ENCODE data around the gene MSX1. TPM values are rescaled to one million over a fixed set of nuclear protein-coding genes. Genes with fewer than 3 reads are reported as not detected.
A peak's percentile ranks its signal among the peaks of the same experiment; 100 is the strongest.

Gene MSX1
- 0.65 TPM in 1 of 2 replicates, not detected in the other for total RNA-seq (ENCODE audit: low replicate concordance)

GRCh38 chr4:4859325-4859798 is at the start of gene MSX1:
Gene MSX1, plus strand, starts transcription at chr4:4859665. Its CDS starts 235 bp downstream, at chr4:4859900.
- DNase-seq (ENCODE audit: low spot score): peak; percentile 96
- Histone ChIP-seq H3K27ac (no peak within 1 kb of the TSS), H3K4me2 (peak within 1 kb of the TSS; percentile 87), H3K79me2 (ENCODE audit: low read depth) (no peaks in the 10 kb centered on the region), H3K27me3 (peaks cover 99% of the 10 kb centered on the region), H3K4me3 (peak within 1 kb of the TSS; percentile 53), H3K36me3 (no peaks in the 10 kb centered on the region), H3F3A (ENCODE audit: low read depth) (peaks cover 58% of the 10 kb centered on the region), H3K9ac (no peak within 1 kb of the TSS), H4K20me1 (ENCODE audit: low read depth) (peaks cover 95% of the 10 kb centered on the region), H3K4me1 (peaks cover 62% of the 10 kb centered on the region), H3K9me3 (ENCODE audit: low read depth) (no peaks in the 10 kb centered on the region), H2AFZ (replicated peaks) (no peak within 1 kb of the TSS)
- peak within 1 kb of the TSS; percentile 99 for H3K4me3 Mint-ChIP-seq
- TF ChIP-seq, protein P1, sequence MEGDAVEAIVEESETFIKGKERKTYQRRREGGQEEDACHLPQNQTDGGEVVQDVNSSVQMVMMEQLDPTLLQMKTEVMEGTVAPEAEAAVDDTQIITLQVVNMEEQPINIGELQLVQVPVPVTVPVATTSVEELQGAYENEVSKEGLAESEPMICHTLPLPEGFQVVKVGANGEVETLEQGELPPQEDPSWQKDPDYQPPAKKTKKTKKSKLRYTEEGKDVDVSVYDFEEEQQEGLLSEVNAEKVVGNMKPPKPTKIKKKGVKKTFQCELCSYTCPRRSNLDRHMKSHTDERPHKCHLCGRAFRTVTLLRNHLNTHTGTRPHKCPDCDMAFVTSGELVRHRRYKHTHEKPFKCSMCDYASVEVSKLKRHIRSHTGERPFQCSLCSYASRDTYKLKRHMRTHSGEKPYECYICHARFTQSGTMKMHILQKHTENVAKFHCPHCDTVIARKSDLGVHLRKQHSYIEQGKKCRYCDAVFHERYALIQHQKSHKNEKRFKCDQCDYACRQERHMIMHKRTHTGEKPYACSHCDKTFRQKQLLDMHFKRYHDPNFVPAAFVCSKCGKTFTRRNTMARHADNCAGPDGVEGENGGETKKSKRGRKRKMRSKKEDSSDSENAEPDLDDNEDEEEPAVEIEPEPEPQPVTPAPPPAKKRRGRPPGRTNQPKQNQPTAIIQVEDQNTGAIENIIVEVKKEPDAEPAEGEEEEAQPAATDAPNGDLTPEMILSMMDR (IDR thresholded peaks at IDR 0.05): no peak
- TF ChIP-seq EZH2 (IDR thresholded peaks at IDR 0.05) (no peak), EZH2phosphoT487 (IDR thresholded peaks at IDR 0.05) (no peak)
- peak within 1 kb of the TSS; percentile 86 for H3K27ac Mint-ChIP-seq
- H3K36me3 Mint-ChIP-seq: peaks cover 24% of the 10 kb centered on the region
- H3K27me3 Mint-ChIP-seq (ENCODE audit: insufficient read depth, low read depth): peaks cover 49% of the 10 kb centered on the region
- peaks cover 3% of the 10 kb centered on the region for H3K9me3 Mint-ChIP-seq
- peaks cover 69% of the 10 kb centered on the region for H3K4me1 Mint-ChIP-seq

- DNase-seq (ENCODE audit: low spot score): no peak
- peaks cover 19% of the 10 kb centered on the region for H3K27me3 Mint-ChIP-seq (ENCODE audit: insufficient read depth, low read depth)
- H3K4me3 Mint-ChIP-seq: no peak overlapping the region
- H3K9me3 ChIP-seq (ENCODE audit: low read depth): no peaks in the 10 kb centered on the region
- no peak overlapping the region for H2AFZ ChIP-seq (replicated peaks)
- no peaks in the 10 kb centered on the region for H4K20me1 ChIP-seq (ENCODE audit: low read depth)
- H3K9ac ChIP-seq: no peak overlapping the region
- H3K27me3 ChIP-seq: peaks cover 43% of the 10 kb centered on the region
- peaks cover 2% of the 10 kb centered on the region for H3K36me3 Mint-ChIP-seq
- no peaks in the 10 kb centered on the region for H3F3A ChIP-seq (ENCODE audit: low read depth)
- no peaks in the 10 kb centered on the region for H3K79me2 ChIP-seq (ENCODE audit: low read depth)
- H3K27ac ChIP-seq: no peak overlapping the region
- H3K27ac Mint-ChIP-seq: no peak overlapping the region
- H3K9me3 Mint-ChIP-seq: peaks cover 21% of the 10 kb centered on the region
- TF ChIP-seq EZH2 (IDR thresholded peaks at IDR 0.05): no peak
- TF ChIP-seq, protein P1 (IDR thresholded peaks at IDR 0.05): no peak
- TF ChIP-seq EZH2phosphoT487 (IDR thresholded peaks at IDR 0.05): no peak
- H3K36me3 ChIP-seq: no peaks in the 10 kb centered on the region
- H3K4me2 ChIP-seq: no peak overlapping the region
- peaks cover 8% of the 10 kb centered on the region for H3K4me1 ChIP-seq
- no peak overlapping the region for H3K4me3 ChIP-seq
- H3K4me1 Mint-ChIP-seq: peaks cover 20% of the 10 kb centered on the region
Observed at GRCh38 chr4:4810092-4810774, 49.2 kb upstream of the MSX1 start.

- Histone ChIP-seq H2AFZ (replicated peaks) (no peak overlapping the region), H4K20me1 (ENCODE audit: low read depth) (no peaks in the 10 kb centered on the region), H3K4me2 (no peak overlapping the region), H3K4me1 (peaks cover 8% of the 10 kb centered on the region), H3K4me3 (no peak overlapping the region), H3K9me3 (ENCODE audit: low read depth) (no peaks in the 10 kb centered on the region), H3K27me3 (peaks cover 49% of the 10 kb centered on the region), H3K36me3 (no peaks in the 10 kb centered on the region), H3F3A (ENCODE audit: low read depth) (no peaks in the 10 kb centered on the region), H3K9ac (no peak overlapping the region), H3K27ac (no peak overlapping the region), H3K79me2 (ENCODE audit: low read depth) (no peaks in the 10 kb centered on the region)
- Mint-ChIP-seq H3K36me3 (peaks cover 2% of the 10 kb centered on the region), H3K9me3 (peaks cover 22% of the 10 kb centered on the region), H3K4me3 (no peak overlapping the region), H3K4me1 (peaks cover 15% of the 10 kb centered on the region), H3K27me3 (ENCODE audit: insufficient read depth, low read depth) (peaks cover 19% of the 10 kb centered on the region), H3K27ac (no peak overlapping the region)
- DNase-seq (ENCODE audit: low spot score): no peak
- TF ChIP-seq EZH2 (IDR thresholded peaks at IDR 0.05): no peak
Observed at GRCh38 chr4:4810778-4811177, 48.7 kb upstream of the MSX1 start.

All from neural progenitor cell (in vitro differentiated cells).